RWPE1 (cell line): ENCODE results near the gene CES2.

ENCODE experiments used
- CTCF ChIA-PET: fragments of 350-600 bp; sonication (Branson Sonifier 250); formaldehyde crosslinking; extraction: SDS; loops from one replicate; lab custom pipeline; 2021; lab: Yijun Ruan, JAX
- POLR2A ChIA-PET: fragments of 400-600 bp; formaldehyde crosslinking; extraction: SDS; loops from one replicate; lab custom pipeline; 2020; ENCODE audit warnings: antibody characterized with exemption; ENCODE audit not compliant: low non-redundant PET; lab: Yijun Ruan, JAX
- DNase-seq: peaks from one replicate; pipeline ENCODE4 v3.0.0; 2012; ENCODE audit warnings: low spot score
- H3K27ac ChIP-seq: fragments of 450-650 bp; 2 replicates; pipeline ENCODE4 v1.5.1; 2017
- CTCF ChIP-seq: fragments of 450-650 bp; conservative IDR thresholded peaks from 2 replicates; pipeline ENCODE4 v1.5.1; 2017; ENCODE audit warnings: low read depth, mild to moderate bottlenecking

CES2 gene

GRCh38 chr16:66959704-66960161, 24.4 kb downstream of the CES2 start:
- no peak for DNase-seq
- TF ChIP-seq CTCF, result no peak
- no peak overlapping the region for H3K27ac ChIP-seq
- ChIA-PET CTCF (interaction anchor here (0.6 to 2.2 kb wide), 4 partner anchors 58 to 264 kb away, joined by 3 to 8 read pairs (median 6); partner anchors contain the start of genes FBXL8 and TRADD), POLR2A (interaction anchor here (0.5 kb wide), 1 partner anchor 240 kb away, joined by 4 read pairs; no protein-coding TSS in a partner anchor)

GRCh38 chr16:66960270-66960669, 25.0 kb downstream of the CES2 start:
- no peak for TF ChIP-seq CTCF
- H3K27ac ChIP-seq, result no peak overlapping the region
- DNase-seq, result no peak
- POLR2A ChIA-PET, result interaction anchor here (0.5 kb wide), 1 partner anchor 240 kb away, joined by 4 read pairs; no protein-coding TSS in a partner anchor
- CTCF ChIA-PET, result interaction anchor here (1.0 to 2.2 kb wide), 2 partner anchors 195 to 200 kb away, joined by 4 to 8 read pairs; partner anchors contain the start of genes FBXL8 and TRADD

DNA sequence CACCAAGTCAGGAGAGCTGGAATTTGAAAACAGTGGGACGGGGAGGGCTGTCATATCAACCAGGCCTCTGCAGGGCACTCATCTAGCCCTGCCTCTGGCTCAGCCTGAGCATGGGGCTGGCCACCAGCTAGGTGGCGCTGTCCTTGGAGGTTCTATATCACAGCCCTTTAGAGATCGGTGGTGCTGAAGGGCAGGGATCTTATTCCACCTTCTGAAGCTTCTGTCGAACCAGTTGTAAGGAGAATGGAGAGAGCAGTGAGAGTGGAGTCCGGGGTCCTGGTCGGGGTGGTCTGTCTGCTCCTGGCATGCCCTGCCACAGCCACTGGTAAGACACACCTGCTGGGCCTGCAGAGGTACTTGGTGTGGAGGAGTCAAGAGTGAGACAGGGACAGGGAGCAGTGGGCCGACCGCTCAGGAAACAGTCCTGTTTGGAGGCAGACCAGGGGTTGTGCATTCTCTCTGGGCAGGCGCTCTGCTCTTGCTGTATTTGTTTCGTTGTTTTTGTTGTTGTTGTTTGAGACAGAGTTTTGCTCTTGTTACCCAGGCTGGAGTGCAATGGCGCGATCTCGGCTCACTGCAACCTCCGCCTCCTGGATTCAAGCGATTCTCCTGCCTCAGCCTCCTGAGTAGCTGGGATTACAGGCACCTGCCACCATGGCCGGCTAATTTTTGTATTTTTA, 25.9 kb downstream of the CES2 start, which contains the start of gene CES3:
Gene CES3, plus strand, starts transcription at position 202 of the 680 bp plus-strand sequence. Its CDS starts 42 bp downstream, at position 244.
- ChIA-PET POLR2A (no interaction called here), CTCF (interaction anchor here (0.5 to 2.2 kb wide), 6 partner anchors 24 to 1175 kb away, joined by 3 to 8 read pairs (median 3); no protein-coding TSS in a partner anchor)
- no peak within 1 kb of the TSS; the same call in 1 of the 2 replicates for H3K27ac ChIP-seq
- peak; percentile 44 for DNase-seq
- TF ChIP-seq CTCF, result peak; percentile 62

- H3K27ac ChIP-seq, result no peak overlapping the region; the same call in 1 of the 2 replicates
- no peak for TF ChIP-seq CTCF
- ChIA-PET CTCF (interaction anchor here (1.1 kb wide), 2 partner anchors 24 to 45 kb away, joined by 3 read pairs; no protein-coding TSS in a partner anchor), POLR2A (no interaction called here)
- DNase-seq, result no peak
Observed at GRCh38 chr16:66961914-66962313, 26.6 kb downstream of the CES2 start.

DNA sequence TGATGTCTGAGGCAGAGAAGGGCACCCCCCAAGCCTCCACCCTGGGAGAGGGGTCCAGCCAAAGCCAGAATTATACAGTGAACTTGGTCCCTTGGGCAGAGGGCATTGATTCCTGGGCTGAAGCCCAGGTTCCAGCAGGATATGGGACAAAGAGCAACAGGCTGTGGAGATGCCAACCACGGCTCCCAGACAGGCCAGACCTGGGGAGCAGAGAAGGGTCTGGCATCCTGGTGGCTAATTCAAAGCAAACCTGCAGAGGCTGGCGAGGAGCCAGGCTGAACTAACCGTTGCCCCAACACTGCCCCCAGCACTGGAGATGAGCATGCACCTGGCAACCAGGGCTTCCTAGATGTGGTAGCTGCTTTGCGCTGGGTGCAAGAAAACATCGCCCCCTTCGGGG, 28.7 kb downstream of the CES2 start:
- CTCF ChIA-PET, result no interaction called here
- no peak overlapping the region for H3K27ac ChIP-seq
- POLR2A ChIA-PET, result no interaction called here
- no peak for DNase-seq
- no peak for TF ChIP-seq CTCF

GRCh38 chr16:66968847-66969246, 33.5 kb downstream of the CES2 start:
- DNase-seq, result no peak
- ChIA-PET CTCF (no interaction called here), POLR2A (no interaction called here)
- TF ChIP-seq CTCF, result no peak
- no peak overlapping the region for H3K27ac ChIP-seq
